Hematopoietic multipotent progenitor cell treated with erythropoietin and hydrocortisone succinate and interleukin-3 and kit ligand, for 15 days (in vitro differentiated cells): Measurements from ENCODE around the gene PYDC2.

ENCODE experiments used
- DNase-seq: peaks from one replicate; pipeline ENCODE4 v3.0.0-alpha.2; 2015; ENCODE audit warnings: low spot score

Gene PYDC2

DNA sequence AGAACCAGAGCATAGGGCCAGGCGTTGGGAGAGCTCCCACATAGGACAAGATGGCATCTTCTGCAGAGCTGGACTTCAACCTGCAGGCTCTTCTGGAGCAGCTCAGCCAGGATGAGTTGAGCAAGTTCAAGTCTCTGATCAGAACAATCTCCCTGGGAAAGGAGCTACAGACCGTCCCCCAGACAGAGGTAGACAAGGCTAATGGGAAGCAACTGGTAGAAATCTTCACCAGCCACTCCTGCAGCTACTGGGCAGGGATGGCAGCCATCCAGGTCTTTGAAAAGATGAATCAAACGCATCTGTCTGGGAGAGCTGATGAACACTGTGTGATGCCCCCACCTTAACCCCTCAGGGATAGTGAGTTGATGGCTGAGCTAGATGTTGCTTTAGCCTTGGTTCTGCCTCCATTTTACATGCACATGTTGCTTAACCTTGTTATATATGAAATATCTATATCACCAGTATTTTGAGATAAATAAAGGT lies at the start of gene PYDC2:
Gene PYDC2, plus strand, starts transcription at position 51 of the 483 bp plus-strand sequence. Its CDS starts 0 bp downstream, at position 51.
- no peak for DNase-seq

DNA sequence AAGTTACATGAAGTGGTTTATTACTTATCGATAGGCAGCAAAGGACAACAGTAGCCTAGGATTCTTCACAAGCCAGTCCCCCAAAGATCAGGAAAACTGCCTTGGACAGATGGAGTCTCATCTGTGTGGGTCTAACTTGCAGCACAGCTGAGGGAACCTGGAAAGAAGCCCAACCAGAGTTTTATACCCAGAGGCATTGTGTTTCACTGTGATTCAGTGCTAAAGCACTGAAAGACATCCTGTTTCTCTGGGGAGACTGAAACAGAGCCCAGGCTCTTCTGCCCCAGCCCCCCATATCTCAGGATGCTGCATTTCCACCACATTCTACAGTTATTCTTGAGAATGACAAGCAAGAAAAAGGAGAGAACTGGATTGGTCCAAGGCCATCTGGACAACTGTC lies 48.2 kb upstream of the PYDC2 start:
- no peak for DNase-seq

DNA sequence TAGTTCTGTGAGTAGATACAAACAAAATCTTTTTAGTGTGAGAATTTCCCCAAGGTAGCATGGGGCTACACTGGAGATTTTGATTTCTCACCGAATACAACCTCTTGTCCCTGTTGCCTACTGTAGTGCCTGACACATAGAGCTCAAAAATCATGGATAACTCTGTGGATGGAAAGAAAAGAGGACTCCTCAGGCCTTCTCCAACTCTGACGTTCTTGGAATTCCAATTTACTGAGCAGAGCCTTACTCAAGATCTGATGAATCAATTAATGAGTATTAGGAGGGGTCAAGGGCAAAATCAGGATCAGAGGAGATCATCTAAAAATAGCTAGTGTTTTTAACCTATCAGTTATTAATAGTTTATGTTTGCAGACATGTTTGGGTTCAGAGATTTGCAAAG lies 46.7 kb upstream of the PYDC2 start:
- no peak for DNase-seq

DNA sequence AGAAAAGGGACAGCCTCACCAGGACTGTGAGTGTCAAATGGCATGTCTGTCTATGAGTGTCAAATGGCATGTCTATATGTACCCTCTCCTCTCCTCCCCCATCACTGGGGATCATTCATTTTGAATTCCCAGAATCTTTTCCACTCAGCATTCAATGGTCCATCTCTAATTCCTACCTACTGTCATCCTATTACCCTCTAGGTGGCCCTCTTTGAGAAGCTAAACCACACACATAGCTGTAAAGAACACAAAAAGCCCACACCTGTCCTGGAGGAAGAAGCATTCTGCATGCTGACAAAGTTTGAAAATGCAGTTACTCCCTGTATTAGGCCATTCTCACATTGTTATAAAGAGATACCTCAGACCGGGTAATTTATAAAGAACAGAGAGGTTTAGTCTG lies 46.2 kb upstream of the PYDC2 start:
- DNase-seq = no peak

DNA sequence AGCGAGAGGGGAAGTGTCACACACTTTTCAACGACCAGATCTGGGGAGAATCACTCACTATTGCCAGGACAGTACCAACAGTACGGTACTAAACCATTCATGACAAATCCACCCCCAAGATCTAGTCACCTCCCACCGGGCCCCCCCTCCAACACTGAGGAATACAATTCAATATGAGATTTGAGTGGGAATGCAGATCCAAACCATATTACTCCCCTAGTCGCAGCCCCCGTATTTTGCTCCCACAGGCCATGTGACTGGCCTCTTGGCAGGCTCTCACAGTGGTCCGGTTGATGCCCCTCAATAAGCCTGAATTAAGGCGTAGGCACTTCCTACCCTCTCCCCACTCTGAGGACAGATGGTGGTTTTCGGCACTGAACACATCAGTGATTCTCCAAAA lies 45.4 kb upstream of the PYDC2 start:
- DNase-seq = no peak

DNA sequence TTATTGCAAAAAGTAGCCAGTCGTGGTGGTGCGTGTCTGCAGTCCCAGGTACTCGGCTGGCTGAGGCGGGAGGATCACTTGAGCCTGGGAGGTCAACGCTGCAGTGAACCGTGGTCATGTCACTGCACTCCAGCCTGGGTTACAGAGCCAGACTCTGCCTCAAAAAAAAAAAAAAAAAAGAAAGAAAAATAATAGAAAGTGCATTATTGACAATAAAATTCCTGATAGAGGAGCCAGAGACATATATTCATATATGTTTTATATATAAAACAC lies 43.6 kb upstream of the PYDC2 start:
- no peak for DNase-seq

DNA sequence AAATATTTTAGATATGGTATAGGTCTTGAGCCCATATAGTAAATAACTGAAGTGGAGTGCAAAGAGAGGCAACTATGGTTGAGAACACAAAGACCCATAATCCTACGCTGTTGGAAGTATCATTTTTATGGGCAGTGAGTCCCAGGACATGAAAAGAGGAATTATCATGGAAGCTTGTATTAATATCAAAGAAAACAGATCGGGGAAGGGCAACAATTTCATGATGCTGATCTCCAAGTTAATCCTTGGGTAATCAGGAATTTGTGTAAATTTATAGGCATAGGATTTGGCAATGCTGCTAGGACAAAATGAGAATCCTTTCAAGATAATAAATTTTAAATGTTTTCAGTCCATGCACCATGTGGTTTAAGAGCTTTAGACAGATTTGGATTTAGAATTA lies 40.2 kb upstream of the PYDC2 start:
- no peak for DNase-seq

DNA sequence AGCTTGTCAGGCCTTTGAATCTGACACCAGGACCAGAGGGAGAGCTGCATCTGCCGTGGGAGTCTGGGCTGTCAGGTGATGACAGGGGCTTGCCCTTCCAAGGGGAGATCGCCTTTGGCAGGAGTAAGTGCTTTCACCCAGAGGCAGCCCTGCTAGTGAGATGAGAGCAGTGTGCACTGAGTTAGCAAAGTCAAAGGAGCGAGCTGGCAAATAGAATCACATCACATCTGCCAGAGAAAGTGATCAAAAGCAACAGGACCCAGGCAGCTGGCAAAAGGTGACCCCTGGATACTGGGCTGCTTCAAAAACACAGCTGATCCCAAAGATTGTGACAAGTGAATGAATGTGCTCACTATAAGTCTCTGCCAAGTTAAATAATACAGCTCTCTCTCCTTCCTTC lies 36.1 kb upstream of the PYDC2 start:
- DNase-seq = no peak

DNA sequence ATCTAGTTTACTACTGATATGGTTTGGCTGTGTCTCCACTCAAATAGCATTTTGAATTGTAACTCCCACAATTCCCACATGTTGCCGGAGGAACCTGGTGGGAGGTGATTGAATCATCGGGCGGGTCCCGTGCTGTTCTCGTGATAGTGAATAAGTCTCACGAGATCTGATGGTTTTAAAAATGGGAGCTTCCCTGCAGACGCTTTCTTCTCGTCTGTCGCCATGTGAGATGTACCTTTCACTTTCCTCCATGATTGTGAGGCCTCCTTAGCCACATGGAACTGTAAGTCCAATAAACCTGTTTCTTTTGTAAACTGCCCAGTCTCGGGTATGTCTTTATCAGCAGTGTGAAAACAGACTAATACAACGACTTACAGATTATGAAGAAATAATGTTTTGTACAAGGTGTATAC lies 35.6 kb upstream of the PYDC2 start:
- no peak for DNase-seq

DNA sequence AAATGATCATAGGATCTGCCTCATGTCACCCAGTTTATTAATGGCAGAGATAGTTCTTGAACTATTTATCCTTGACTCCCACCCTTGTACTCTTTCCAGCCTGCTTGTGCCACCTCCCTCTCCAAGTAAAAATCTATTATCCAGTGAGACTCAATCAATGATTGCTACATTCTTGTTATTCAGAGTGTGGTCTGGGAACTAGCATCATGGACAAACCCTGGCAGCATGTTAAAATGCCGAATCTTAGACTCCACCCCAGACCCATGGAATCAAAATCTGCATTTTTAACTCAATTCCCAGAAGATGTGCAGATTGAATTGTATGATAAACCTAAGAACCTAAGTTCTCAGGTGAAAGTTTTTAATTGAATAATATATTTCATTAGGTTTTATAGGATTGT lies 34.7 kb upstream of the PYDC2 start:
- no peak for DNase-seq

DNA sequence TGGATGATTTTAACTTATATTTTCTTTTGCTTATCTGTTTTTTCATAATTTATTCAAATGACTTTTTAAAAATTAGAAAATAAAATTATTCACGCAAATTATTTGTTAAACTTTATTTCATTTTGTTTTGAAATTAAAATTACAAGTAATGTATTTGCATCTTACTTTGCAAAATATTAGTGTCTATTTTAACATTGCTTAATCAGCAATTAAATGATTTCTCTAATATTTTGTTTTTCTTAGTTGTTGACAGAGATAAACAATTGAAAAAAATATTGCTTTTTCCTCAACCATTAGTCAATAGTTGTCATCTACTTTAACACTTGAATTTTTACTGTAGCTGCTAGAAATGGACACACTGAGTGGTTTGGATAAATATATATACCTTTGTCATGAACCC lies 32.8 kb upstream of the PYDC2 start:
- DNase-seq = no peak

DNA sequence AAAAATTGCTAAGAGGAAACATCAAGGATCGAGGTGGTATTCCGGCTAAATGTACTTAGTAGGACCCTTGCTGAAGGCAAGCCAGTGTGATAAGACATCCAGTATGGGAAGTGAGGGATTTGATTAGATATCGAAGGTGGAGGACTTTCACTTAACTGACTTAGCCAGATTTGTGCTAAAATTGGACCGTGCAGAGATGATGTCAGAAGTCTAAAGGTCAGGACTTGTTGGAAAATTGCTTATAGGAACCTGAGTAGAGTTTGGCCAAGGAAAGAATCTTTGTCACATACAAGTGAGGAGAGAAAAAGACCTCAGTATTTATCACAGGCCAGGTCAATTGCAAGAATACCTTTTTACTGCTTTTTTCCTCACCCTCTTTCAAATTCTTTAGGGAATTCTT lies 30.9 kb upstream of the PYDC2 start:
- DNase-seq = no peak

DNA sequence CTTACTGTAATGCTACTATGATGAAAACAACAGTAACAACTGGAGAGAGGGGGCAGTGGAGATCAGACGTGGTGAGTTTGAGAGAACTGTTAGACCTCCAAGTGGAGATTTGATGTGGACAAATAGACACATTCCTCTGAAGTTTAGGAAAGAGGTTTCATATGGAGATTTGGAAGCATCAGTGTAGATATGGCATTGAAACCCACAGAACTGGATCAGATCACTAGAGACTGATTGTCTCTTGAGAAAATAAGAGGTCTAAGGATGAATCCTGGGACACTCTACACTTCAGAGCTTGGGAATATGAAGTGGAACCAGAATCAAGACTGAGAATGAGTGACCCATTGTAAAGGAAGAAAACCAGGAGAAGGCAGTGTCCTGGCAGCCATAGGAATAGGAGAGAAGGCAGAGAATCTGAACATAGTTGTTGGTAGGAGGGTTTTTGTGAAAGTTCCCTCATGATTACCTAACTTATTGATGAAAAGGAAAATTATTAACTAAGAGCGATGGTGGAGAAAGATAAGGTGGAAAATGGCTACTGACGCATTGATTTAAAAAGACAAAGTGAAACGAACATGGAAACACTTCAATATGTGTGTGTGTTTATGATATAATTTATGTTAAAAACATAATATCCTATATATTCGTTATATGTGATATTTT lies 29.7 kb upstream of the PYDC2 start:
- DNase-seq = no peak

DNA sequence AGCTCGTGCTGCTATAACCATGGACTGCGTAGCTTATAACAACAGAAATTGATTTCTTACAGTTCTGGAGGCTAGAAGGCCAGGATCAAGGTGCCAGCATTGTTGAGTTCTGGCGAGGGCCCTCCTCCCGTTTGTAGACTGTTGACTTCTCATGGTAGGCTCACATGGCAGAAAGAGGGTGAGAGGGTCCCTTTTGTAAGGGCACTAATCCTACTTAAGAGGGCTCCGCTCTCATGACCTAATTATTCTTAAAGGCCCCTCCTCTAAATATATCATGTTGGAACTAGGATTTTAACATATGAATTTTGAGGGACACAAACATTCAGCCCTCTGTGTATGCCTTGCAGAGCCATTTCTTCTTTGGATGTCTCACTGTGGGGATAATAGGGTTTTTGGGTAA lies 28.8 kb upstream of the PYDC2 start:
- DNase-seq = no peak

DNA sequence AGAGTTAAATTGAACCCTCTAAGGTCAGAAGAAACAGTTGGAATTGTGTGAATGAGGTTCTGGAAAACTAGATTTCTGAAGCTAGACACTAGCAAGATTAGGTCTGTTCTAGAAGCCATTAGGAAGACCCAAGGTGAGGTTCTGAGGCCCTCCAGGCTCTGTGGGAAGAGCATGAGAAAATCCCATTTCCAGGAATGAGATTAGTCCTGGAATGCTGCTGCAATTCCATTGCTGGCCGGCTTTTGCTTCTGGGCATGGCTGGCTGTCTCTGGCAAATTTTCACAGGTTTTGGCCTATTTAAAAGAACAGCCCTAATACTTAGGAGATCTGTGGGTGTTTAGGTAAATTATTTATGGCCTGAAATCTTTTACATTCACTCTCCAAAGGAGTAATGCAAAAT lies 26.9 kb upstream of the PYDC2 start:
- DNase-seq = no peak

DNA sequence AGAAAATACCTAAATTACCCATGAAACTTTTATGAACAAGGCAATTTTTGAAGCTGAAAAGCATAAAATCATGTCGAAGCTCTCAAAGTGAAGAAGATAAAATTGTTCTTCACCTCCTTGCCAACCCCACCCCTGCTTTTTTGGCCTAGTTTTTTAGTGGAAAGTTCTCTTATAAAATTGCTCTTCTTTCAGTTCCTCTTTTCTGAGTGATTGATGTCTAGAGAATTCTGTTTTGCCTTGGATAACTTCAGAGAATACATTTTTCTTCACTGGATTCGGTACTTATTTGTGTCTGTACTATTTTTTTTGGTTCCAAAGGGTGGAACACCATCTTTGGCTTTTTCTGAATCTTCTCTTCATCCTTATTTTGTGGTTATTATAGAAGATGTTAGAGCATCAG lies 25.0 kb upstream of the PYDC2 start:
- no peak for DNase-seq

DNA sequence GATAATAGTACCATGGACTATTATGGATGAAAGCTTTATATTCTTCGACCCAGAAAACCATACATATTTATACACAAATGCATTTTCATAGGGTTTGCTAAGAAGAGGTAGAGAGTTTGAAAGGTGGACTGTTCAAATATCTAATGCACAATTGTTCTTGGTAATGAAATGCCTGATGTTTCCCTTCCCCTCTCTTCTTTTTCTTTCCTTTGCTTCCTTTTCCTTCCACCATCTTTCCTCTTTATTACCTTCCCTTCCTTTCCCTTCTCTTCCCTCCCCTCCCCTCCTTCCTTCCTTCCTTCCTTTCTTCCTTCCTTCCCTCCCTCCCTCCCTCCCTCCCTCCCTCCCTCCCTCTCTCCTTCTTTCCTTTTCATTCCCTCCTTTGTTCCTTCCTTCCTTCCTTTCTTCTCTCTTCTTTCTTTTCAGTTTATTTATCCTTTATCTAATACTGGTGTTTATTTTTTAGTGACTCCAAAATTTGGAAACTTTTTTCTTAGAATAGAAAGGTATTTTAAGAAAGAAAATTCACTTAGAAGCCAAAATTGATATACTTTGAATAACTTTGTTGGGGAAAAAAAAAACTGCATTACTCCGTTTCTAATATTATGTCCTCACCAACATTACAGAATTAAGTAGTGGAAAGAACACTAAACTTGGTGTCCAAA lies 22.7 kb upstream of the PYDC2 start:
- no peak for DNase-seq

DNA sequence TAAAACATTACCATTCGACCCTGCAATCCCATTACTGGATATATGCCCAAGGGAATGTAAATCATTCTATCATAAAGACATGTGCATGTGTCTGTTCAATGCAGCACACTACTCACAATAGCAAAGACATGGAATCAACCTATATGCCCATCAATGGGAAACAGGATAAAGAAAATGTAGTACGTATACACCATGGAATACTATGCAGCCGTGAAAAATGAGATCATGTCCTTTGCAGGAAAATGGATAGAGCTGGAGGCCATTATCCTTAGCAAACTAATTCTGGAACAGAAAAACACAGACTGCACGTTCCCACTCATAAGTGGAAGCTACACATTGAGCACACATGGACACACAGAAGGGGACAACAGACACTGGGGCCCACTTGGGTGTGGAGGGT lies 20.4 kb upstream of the PYDC2 start:
- DNase-seq = no peak

DNA sequence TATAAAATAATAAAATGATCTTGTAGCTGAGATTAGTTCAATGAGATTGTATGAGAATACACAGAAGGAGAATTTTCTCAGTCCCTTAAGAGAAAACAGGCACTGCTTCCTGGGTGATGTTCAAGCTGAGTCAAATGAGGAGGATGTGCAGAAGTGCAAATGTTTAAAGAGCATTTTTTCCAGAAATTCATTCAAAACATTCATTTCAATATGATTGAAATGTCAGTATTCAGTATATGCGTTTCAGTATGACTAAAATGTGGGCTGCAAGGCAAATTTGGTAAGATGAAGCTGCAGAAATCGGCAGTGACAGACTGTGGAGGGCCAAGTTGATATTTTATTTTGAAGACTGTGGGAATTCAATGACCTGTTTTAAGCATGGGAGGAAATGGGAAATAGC lies 19.3 kb upstream of the PYDC2 start:
- DNase-seq = no peak

DNA sequence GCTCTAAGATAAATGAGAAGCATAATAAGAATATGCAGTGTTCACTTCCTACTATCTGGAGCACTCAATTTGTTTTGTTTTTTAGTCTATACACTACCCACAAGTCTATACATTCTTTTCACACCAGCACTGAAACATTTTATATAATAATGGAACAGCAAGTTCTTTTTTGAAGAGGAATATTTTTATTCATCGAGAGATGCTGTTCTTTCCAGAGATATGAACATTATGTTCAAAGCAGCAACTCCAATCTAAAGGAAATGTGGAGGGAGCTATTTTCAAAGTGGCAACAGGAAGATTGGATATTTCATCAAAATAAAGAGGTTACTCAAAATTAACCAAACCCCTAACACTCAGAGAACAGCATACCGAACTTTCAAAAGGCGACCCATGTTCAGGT lies 16.4 kb upstream of the PYDC2 start:
- no peak for DNase-seq

DNA sequence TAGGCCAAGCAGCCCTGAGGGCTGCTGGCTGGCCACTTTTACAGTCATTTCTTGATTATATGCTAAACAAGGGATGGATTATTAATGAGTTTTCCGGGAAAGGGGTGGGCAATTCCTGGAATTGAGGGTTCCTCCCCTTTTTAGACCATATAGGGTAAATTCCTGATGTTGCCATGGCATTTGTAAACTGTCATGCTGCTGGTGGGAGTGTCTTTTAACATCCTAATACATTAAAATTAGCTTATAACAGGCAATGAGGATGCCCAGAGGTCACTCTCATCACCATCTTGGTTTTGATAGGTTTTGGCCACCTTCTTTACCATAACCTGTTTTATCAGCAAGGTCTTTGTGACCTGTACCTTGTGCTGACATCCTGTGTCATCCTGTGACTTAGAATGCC lies 11.7 kb upstream of the PYDC2 start:
- no peak for DNase-seq

DNA sequence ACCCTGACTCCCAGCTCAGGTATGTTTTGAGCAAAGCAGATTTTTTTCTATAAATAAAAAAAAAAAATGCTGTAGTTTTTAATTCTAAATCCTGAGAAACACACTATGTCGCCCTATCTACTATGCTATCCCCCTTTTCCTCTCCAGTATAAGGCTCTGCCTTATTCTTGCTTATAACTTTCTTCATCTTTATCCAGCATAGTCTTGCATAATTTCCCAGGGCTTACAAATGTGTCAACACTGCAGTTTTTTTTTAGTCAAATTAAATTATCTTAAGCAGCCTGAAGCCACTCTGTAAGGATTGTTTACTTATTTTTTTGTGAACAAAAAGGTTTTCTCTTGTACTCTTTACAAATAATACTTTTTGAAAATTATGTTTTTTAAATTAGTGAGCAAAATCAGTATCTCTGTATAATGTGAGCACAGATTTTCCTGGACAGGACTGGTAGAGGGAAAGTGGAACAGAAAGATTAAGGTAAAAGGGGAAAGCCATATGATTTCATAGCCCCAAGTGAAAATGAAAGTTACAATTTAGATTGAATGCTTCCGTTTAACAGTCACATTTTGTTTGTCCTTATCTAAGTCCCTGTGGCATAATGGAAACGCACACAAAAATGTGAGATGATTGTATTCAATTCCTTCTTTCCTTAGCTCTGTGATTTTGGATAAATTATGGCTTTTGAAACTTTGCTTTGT lies 5.6 kb upstream of the PYDC2 start:
- DNase-seq = no peak

DNA sequence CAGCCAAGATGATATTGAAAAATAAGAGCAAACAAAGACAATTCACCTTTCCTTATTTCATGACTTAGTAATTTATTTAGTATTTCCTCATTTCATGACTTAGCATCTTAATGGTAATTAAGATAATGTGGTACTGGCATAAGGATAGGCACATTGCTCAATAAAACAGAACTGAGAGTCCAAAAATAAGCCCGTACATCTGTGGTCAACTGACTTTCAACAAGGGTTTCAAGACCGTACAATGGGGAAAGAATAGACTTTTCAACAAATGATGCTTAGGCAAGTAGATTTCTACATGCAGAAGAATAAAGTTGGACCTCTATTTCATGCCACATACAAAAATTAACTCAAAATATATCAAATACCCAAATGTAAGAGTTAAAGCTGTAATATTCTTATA lies 603 bp upstream of the PYDC2 start:
- DNase-seq = no peak

DNA sequence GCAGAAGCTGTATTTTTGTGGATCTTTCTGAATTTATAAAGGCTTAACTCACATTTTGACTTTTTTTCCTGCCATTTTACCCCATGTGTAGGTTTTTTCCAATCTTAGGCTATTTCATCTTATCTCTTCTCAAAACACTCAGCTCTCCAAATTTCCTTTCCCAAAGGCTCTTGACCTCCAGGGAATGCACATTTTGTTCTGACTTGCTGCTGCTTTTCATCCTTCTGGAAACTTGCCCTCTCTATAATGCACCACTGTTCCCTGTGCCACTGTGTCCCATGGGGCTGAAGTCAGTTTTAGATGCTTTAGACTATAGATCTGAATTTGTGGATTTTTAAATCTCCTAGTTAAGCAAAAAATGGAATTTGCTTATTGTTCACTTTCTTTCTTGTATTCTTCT lies 9.1 kb downstream of the PYDC2 start:
- DNase-seq = no peak
